Activated CD4-positive, alpha-beta T cell treated with anti-CD3 and anti-CD28 coated beads for 1 hour (primary cell): Measurements from ENCODE around the gene DCANP1.

ENCODE experiments used
- DNase-seq: peaks from one replicate; pipeline ENCODE4 v3.0.0-alpha.2; 2020

The DCANP1 gene

GRCh38 chr5:135478938-135479337 is 31.8 kb upstream of the DCANP1 start:
- no peak for DNase-seq

- no peak for DNase-seq
These were observed 30.5 kb upstream of the DCANP1 start for GRCh38 chr5:135477613-135478066.

GRCh38 chr5:135476615-135477581 is 29.8 kb upstream of the DCANP1 start:
- no peak for DNase-seq

GRCh38 chr5:135473956-135474670 is 27.0 kb upstream of the DCANP1 start:
- DNase-seq, result no peak

GRCh38 chr5:135472141-135472540 is 25.0 kb upstream of the DCANP1 start:
- no peak for DNase-seq

GRCh38 chr5:135471726-135472125 is 24.6 kb upstream of the DCANP1 start:
- DNase-seq, result no peak

GRCh38 chr5:135469911-135470310 is 22.8 kb upstream of the DCANP1 start:
- DNase-seq, result no peak

GRCh38 chr5:135468541-135468940 is 21.4 kb upstream of the DCANP1 start:
- no peak for DNase-seq

GRCh38 chr5:135467871-135468485 is 20.8 kb upstream of the DCANP1 start:
- DNase-seq, result no peak

GRCh38 chr5:135467051-135467625 is 20.0 kb upstream of the DCANP1 start:
- DNase-seq, result no peak

GRCh38 chr5:135466178-135467050 is 19.3 kb upstream of the DCANP1 start:
- DNase-seq, result peak; percentile 52

GRCh38 chr5:135465391-135466122 is 18.4 kb upstream of the DCANP1 start:
- no peak for DNase-seq

- no peak for DNase-seq
These were observed 15.2 kb upstream of the DCANP1 start for GRCh38 chr5:135462304-135462703.

- DNase-seq, result no peak
These were observed 14.5 kb upstream of the DCANP1 start for GRCh38 chr5:135461481-135462151.

- DNase-seq, result no peak
These were observed 13.3 kb upstream of the DCANP1 start for GRCh38 chr5:135460246-135461033.

- DNase-seq, result no peak
These were observed 11.8 kb upstream of the DCANP1 start for GRCh38 chr5:135458921-135459331.

GRCh38 chr5:135458356-135458755 is 11.2 kb upstream of the DCANP1 start:
- no peak for DNase-seq

GRCh38 chr5:135457424-135458071 is 10.4 kb upstream of the DCANP1 start:
- DNase-seq, result peak; percentile 27
